Osteoblast (primary cell): ENCODE measurements around the gene SLC13A2. TPM values are rescaled to one million over a fixed set of nuclear protein-coding genes. Genes with fewer than 3 reads are reported as not detected.

Experiments used
- DNase-seq: peaks from one replicate; pipeline ENCODE4 v3.0.0; 2011; ENCODE audit warnings: low spot score, mixed read lengths; ENCODE audit not compliant: insufficient read length; ENCODE audit errors: missing footprints
- H2AFZ ChIP-seq: 2 replicates; pipeline ENCODE4 v1.6.0; 2011; ENCODE audit warnings: mild to moderate bottlenecking, low read length
- H3K27ac ChIP-seq: 2 replicates; pipeline ENCODE4 v1.5.1; 2011; ENCODE audit warnings: mild to moderate bottlenecking, low read depth, low read length, moderate library complexity
- H3K27me3 ChIP-seq: 2 replicates; pipeline ENCODE4 v1.6.0; 2012; ENCODE audit warnings: mild to moderate bottlenecking, control low read depth, inconsistent platforms, low read length, moderate library complexity; ENCODE audit not compliant: insufficient read depth
- H3K36me3 ChIP-seq: 2 replicates; pipeline ENCODE4 v1.5.1; 2011; ENCODE audit warnings: mild to moderate bottlenecking, low read length, control low read depth, moderate library complexity; ENCODE audit not compliant: insufficient read depth
- H3K4me1 ChIP-seq: 2 replicates; pipeline ENCODE4 v1.5.1; 2011; ENCODE audit warnings: mild to moderate bottlenecking, low read length, control low read depth, moderate library complexity; ENCODE audit not compliant: insufficient read depth
- H3K4me2 ChIP-seq: 2 replicates; pipeline ENCODE4 v1.6.0; 2011; ENCODE audit warnings: mild to moderate bottlenecking, low read length; ENCODE audit not compliant: insufficient read depth
- H3K4me3 ChIP-seq: fragments of 200-600 bp; sonication (generic); 3 replicates; pipeline ENCODE4 v1.5.1; 2012; ENCODE audit warnings: mild to moderate bottlenecking, low read length, inconsistent platforms; ENCODE audit not compliant: insufficient read depth
- H3K79me2 ChIP-seq: 2 replicates; pipeline ENCODE4 v1.6.0; 2012; ENCODE audit warnings: mild to moderate bottlenecking, low read length, control low read depth, inconsistent platforms; ENCODE audit not compliant: insufficient read depth
- H3K9me3 ChIP-seq: 2 replicates; pipeline ENCODE4 v1.5.1; 2011; ENCODE audit warnings: low read depth, low read length, control low read depth
- H4K20me1 ChIP-seq: 2 replicates; pipeline ENCODE4 v1.6.0; 2012; ENCODE audit warnings: mild to moderate bottlenecking, low read length, control low read depth; ENCODE audit not compliant: insufficient read depth
- CTCF ChIP-seq: IDR thresholded peaks from 2 replicates; pipeline ENCODE4 v1.5.1; 2011; ENCODE audit warnings: mild to moderate bottlenecking, low read depth, low read length, moderate library complexity; ENCODE audit errors: extremely low read depth
- total RNA-seq: library from RNA; depleted of rRNA; stranded (reverse); fragments of >200 nt; gene quantifications from 2 replicates; pipeline ENCODE4 v1.2.3, GENCODE V29; 2012

Gene SLC13A2
- total RNA-seq, 1 donor = not detected

- no peaks in the 10 kb centered on the region for H3K36me3 ChIP-seq
- no peak overlapping the region for H3K27ac ChIP-seq
- peaks cover 14% of the 10 kb centered on the region for H3K4me1 ChIP-seq
- H3K9me3 ChIP-seq = no peaks in the 10 kb centered on the region
- H3K79me2 ChIP-seq = no peaks in the 10 kb centered on the region
- no peak overlapping the region for H2AFZ ChIP-seq
- no peaks in the 10 kb centered on the region for H4K20me1 ChIP-seq
- no peaks in the 10 kb centered on the region for H3K27me3 ChIP-seq
- no peak for TF ChIP-seq CTCF
- H3K4me2 ChIP-seq = no peak overlapping the region
- no peak overlapping the region for H3K4me3 ChIP-seq
- DNase-seq = no peak
Measured at GRCh38 chr17:28530250-28530649, 56.8 kb downstream of the SLC13A2 start.

- peak; percentile 64 for DNase-seq
- H3K4me1 ChIP-seq = peaks cover 11% of the 10 kb centered on the region
- no peaks in the 10 kb centered on the region for H3K36me3 ChIP-seq
- H3K9me3 ChIP-seq = no peaks in the 10 kb centered on the region
- no peak overlapping the region for H3K4me3 ChIP-seq
- H3K79me2 ChIP-seq = no peaks in the 10 kb centered on the region
- H4K20me1 ChIP-seq = no peaks in the 10 kb centered on the region
- no peak overlapping the region for H2AFZ ChIP-seq
- no peak for TF ChIP-seq CTCF
- no peaks in the 10 kb centered on the region for H3K27me3 ChIP-seq
- H3K4me2 ChIP-seq = no peak overlapping the region
- no peak overlapping the region for H3K27ac ChIP-seq
Measured at GRCh38 chr17:28530926-28531325, 57.5 kb downstream of the SLC13A2 start.

GRCh38 chr17:28532050-28532960 lies 58.9 kb downstream of the SLC13A2 start:
- H3K9me3 ChIP-seq = no peaks in the 10 kb centered on the region
- peak; percentile 86 for DNase-seq
- TF ChIP-seq CTCF = no peak
- H3K4me1 ChIP-seq = peaks cover 11% of the 10 kb centered on the region
- H3K27me3 ChIP-seq = no peaks in the 10 kb centered on the region
- H4K20me1 ChIP-seq = no peaks in the 10 kb centered on the region
- H3K27ac ChIP-seq = no peak overlapping the region
- H3K36me3 ChIP-seq = no peaks in the 10 kb centered on the region
- H3K79me2 ChIP-seq = no peaks in the 10 kb centered on the region
- H3K4me2 ChIP-seq = no peak overlapping the region
- H2AFZ ChIP-seq = peak overlapping the region; percentile 35
- H3K4me3 ChIP-seq = no peak overlapping the region

GRCh38 chr17:28533091-28533807 lies 59.8 kb downstream of the SLC13A2 start:
- peak; percentile 93 for DNase-seq
- Histone ChIP-seq H4K20me1 (no peaks in the 10 kb centered on the region), H3K4me1 (peaks cover 11% of the 10 kb centered on the region), H3K4me2 (no peak overlapping the region), H3K79me2 (no peaks in the 10 kb centered on the region), H3K27ac (no peak overlapping the region), H2AFZ (peak overlapping the region; percentile 35), H3K9me3 (no peaks in the 10 kb centered on the region), H3K27me3 (no peaks in the 10 kb centered on the region), H3K4me3 (no peak overlapping the region), H3K36me3 (no peaks in the 10 kb centered on the region)
- no peak for TF ChIP-seq CTCF
